GM19452 (cell line): ENCODE measurements around the gene TRIM38.

ENCODE experiments used
- ATAC-seq: cut with Tn5 transposase; IDR thresholded peaks from one replicate; pipeline ENCODE4 v1.9.1; 2021; ENCODE audit not compliant: unreplicated experiment

TRIM38 gene

GRCh38 chr6:26025894-26026832 lies 63.6 kb downstream of the TRIM38 start:
- ATAC-seq: peak; percentile 32

GRCh38 chr6:26026833-26027490 lies 64.4 kb downstream of the TRIM38 start:
- ATAC-seq: peak; percentile 40

GRCh38 chr6:26027491-26028211 lies 65.0 kb downstream of the TRIM38 start:
- ATAC-seq: no peak

- no peak for ATAC-seq
Observed at GRCh38 chr6:26028212-26028745, 65.7 kb downstream of the TRIM38 start.

- no peak for ATAC-seq
Observed at GRCh38 chr6:26028746-26029569, 66.4 kb downstream of the TRIM38 start.

GRCh38 chr6:26029570-26029856 lies 66.9 kb downstream of the TRIM38 start:
- ATAC-seq: no peak

- no peak for ATAC-seq
Observed at GRCh38 chr6:26029857-26030653, 67.5 kb downstream of the TRIM38 start.

GRCh38 chr6:26030716-26031115 lies 68.1 kb downstream of the TRIM38 start:
- ATAC-seq: no peak

- ATAC-seq: no peak
Observed at GRCh38 chr6:26031151-26031594, 68.6 kb downstream of the TRIM38 start.

- peak; percentile 48 for ATAC-seq
Observed at GRCh38 chr6:26031595-26032339, 69.2 kb downstream of the TRIM38 start.

GRCh38 chr6:26032340-26033084 lies 69.9 kb downstream of the TRIM38 start:
- no peak for ATAC-seq

- peak; percentile 58 for ATAC-seq
Observed at GRCh38 chr6:26033085-26033940, 70.7 kb downstream of the TRIM38 start.

- ATAC-seq: no peak
Observed at GRCh38 chr6:26033941-26034354, 71.3 kb downstream of the TRIM38 start.

GRCh38 chr6:26034905-26035304 lies 72.3 kb downstream of the TRIM38 start:
- no peak for ATAC-seq
